DMS 273 (cell line): ENCODE measurements around the gene EWSR1.
"Not testable (repeated sequence)": the region's sequence is repeated elsewhere in the genome, so short reads cannot be mapped to it uniquely, and the experiment has no call there.

Experiments used
- DNase-seq: peaks from one replicate; lab custom pipeline; 2025; ENCODE audit not compliant: unreplicated experiment; lab: John Stamatoyannopoulos, UW

Gene EWSR1

GRCh38 chr22:29267858-29268510 is at the start of gene EWSR1, which contains the start of gene RHBDD3:
Gene EWSR1, plus strand, starts transcription at chr22:29268268. Its CDS starts 69 bp downstream, at chr22:29268337.
Gene RHBDD3, minus strand, starts transcription at chr22:29267981. Its CDS starts 2,355 bp downstream, at chr22:29265626.
- peak; percentile 95 for DNase-seq

- DNase-seq: no peak
These were observed 49.2 kb upstream of the EWSR1 start for GRCh38 chr22:29218758-29219408.

GRCh38 chr22:29219409-29219782 is 48.7 kb upstream of the EWSR1 start:
- DNase-seq: not testable (repeated sequence)

- DNase-seq: no peak
These were observed 48.0 kb upstream of the EWSR1 start for GRCh38 chr22:29219881-29220670.

GRCh38 chr22:29224121-29224858 is 43.8 kb upstream of the EWSR1 start:
- DNase-seq: no peak

GRCh38 chr22:29224859-29225410 is 43.1 kb upstream of the EWSR1 start:
- no peak for DNase-seq

- DNase-seq: peak; percentile 69
These were observed 42.5 kb upstream of the EWSR1 start for GRCh38 chr22:29225422-29226090.

- DNase-seq: no peak
These were observed 41.6 kb upstream of the EWSR1 start for GRCh38 chr22:29226351-29226981.

GRCh38 chr22:29230972-29231875 is 36.8 kb upstream of the EWSR1 start:
- DNase-seq: no peak

- DNase-seq: peak; percentile 38
These were observed 35.8 kb upstream of the EWSR1 start for GRCh38 chr22:29231971-29232959.

- no peak for DNase-seq
These were observed 34.7 kb upstream of the EWSR1 start for GRCh38 chr22:29233277-29233877.

- DNase-seq: peak; percentile 88
These were observed 27.6 kb upstream of the EWSR1 start for GRCh38 chr22:29240481-29240880.

- no peak for DNase-seq
These were observed 24.1 kb upstream of the EWSR1 start for GRCh38 chr22:29243874-29244446.

- peak; percentile 25 for DNase-seq
These were observed 23.1 kb upstream of the EWSR1 start for GRCh38 chr22:29244785-29245625.

GRCh38 chr22:29245626-29246385 is 22.3 kb upstream of the EWSR1 start:
- peak; percentile 73 for DNase-seq
